Measurements from ENCODE around the gene HIBADH.

DNA sequence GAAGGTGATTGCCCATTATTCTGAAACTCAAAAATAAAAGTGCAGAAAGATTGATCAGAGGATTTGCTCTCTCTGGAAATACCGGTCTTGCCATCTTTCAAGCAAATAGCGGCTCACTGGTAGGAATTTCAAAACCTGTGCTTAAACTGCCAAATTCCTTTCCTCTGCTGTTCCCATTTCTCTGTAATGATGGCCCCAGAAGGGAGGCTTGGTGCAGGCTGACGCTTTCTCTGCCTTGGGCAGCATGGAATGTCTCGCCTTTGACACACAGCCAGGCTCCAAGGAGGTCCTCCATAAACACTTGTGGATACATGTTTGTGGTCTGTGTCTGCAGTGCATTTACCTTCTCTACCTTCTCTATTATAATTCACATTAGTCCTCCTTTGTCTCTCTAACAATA, 146.8 kb downstream of the HIBADH start:
- no peak for TF ChIP-seq TCF4 (CRISPR knock-in tag; IDR thresholded peaks at IDR 0.05; ENCODE audit: borderline replicate concordance)
- no peak for TF ChIP-seq ZNF565 (CRISPR knock-in tag; conservative IDR thresholded peaks at IDR 0.05; ENCODE audit: low read depth)
- no peak for TF ChIP-seq ESRRG (CRISPR knock-in tag; IDR thresholded peaks at IDR 0.05)
- no peak for TF ChIP-seq ZNF8 (CRISPR knock-in tag; IDR thresholded peaks at IDR 0.05)
- TF ChIP-seq ISL1 (CRISPR knock-in tag; IDR thresholded peaks at IDR 0.05): no peak

All from SK-N-SH treated with all-trans-retinoic acid at 6 μM for 48 hours (cell line).